Hepatocyte (in vitro differentiated cells): ENCODE data around the gene PPM1L. TPM values are rescaled to one million over a fixed set of nuclear protein-coding genes. Genes with fewer than 3 reads are reported as not detected.

Experiments
- DNase-seq: peaks from one replicate; pipeline ENCODE4 v3.0.0-alpha.2; 2016; ENCODE audit warnings: low spot score
- H2AFZ ChIP-seq: fragments of 200-600 bp; sonication (generic); 2 replicates; pipeline ENCODE4 v1.6.0; 2016; ENCODE audit warnings: antibody characterized with exemption, mild to moderate bottlenecking
- H3K27ac ChIP-seq: fragments of 200-600 bp; sonication (generic); 2 replicates; pipeline ENCODE4 v1.5.1; 2016; ENCODE audit warnings: mild to moderate bottlenecking
- H3K27me3 ChIP-seq: fragments of 200-600 bp; sonication (generic); 2 replicates; pipeline ENCODE4 v1.6.1; 2016
- H3K36me3 ChIP-seq: fragments of 200-600 bp; sonication (generic); replicated peaks from 2 replicates; pipeline ENCODE4 v1.5.1; 2016; ENCODE audit warnings: low read depth; ENCODE audit not compliant: insufficient read depth
- H3K4me1 ChIP-seq: fragments of 200-600 bp; sonication (generic); 2 replicates; pipeline ENCODE4 v1.5.1; 2016; ENCODE audit warnings: mild to moderate bottlenecking, moderate library complexity; ENCODE audit not compliant: insufficient read depth
- H3K4me2 ChIP-seq: fragments of 200-600 bp; sonication (generic); 2 replicates; pipeline ENCODE4 v1.6.0; 2016
- H3K4me3 ChIP-seq: fragments of 200-600 bp; sonication (generic); 2 replicates; pipeline ENCODE4 v1.5.1; 2016; ENCODE audit warnings: mild to moderate bottlenecking
- H3K79me2 ChIP-seq: fragments of 200-600 bp; sonication (generic); 2 replicates; pipeline ENCODE4 v1.6.0; 2017; ENCODE audit warnings: mild to moderate bottlenecking
- H3K9me2 ChIP-seq: fragments of 200-600 bp; sonication (generic); replicated peaks from 2 replicates; pipeline ENCODE4 v1.6.0; 2017; ENCODE audit warnings: mild to moderate bottlenecking; ENCODE audit not compliant: insufficient read depth
- H3K9me3 ChIP-seq: fragments of 200-600 bp; sonication (generic); 2 replicates; pipeline ENCODE4 v1.5.1; 2016; ENCODE audit warnings: low read depth, mild to moderate bottlenecking
- H4K20me1 ChIP-seq: fragments of 200-600 bp; sonication (generic); 2 replicates; pipeline ENCODE4 v1.6.0; 2016; ENCODE audit warnings: mild to moderate bottlenecking; ENCODE audit not compliant: insufficient read depth, poor library complexity, severe bottlenecking
- CTCF ChIP-seq: fragments of 200-600 bp; sonication (generic); IDR thresholded peaks from 2 replicates; pipeline ENCODE4 v1.5.1; 2016; ENCODE audit warnings: antibody characterized with exemption, mild to moderate bottlenecking; ENCODE audit not compliant: poor library complexity
- EZH2 ChIP-seq: fragments of 200-600 bp; sonication (generic); IDR thresholded peaks from 2 replicates; pipeline ENCODE4 v1.6.1; 2016; ENCODE audit warnings: antibody characterized with exemption, mild to moderate bottlenecking, borderline replicate concordance
- EZH2phosphoT487 ChIP-seq: fragments of 200-600 bp; sonication (generic); IDR thresholded peaks from one replicate; pipeline ENCODE4 v1.6.1; 2018; ENCODE audit warnings: antibody characterized with exemption, mild to moderate bottlenecking, low read depth, moderate library complexity; ENCODE audit not compliant: unreplicated experiment, severe bottlenecking
- WGBS: methylation state at CpG from one replicate; pipeline ENCODE4 v1.1.6; 2016; ENCODE audit warnings: low lambda C conversion rate; ENCODE audit errors: missing lambda C conversion rate; 5-methylcytosine and 5-hydroxymethylcytosine counted together
- polyA plus RNA-seq: library from polyadenylated mRNA; unstranded; fragments of >200 nt; fragmentation: Nextera tagmentation; extraction: Ambion mirVana; gene quantifications from 2 replicates; pipeline ENCODE4 v1.2.1, GENCODE V29; 2016
- total RNA-seq: library from RNA; depleted of rRNA; stranded (reverse); fragments of >200 nt; gene quantifications from 2 replicates; pipeline ENCODE4 v1.2.3, GENCODE V29; 2014

The PPM1L gene
- total and polyA plus RNA-seq, 2 experiments from 2014 or later = 5.1 to 13.1 TPM

- WGBS = 92% methylated on average over 3 of the region's 3 CpGs
- peaks cover 4% of the 10 kb centered on the region for H3K4me1 ChIP-seq
These were observed 18.1 kb downstream of the PPM1L start for GRCh38 chr3:160774172-160774571.

GRCh38 chr3:160778480-160778879 lies 22.4 kb downstream of the PPM1L start:
- H3K9me2 ChIP-seq = no peaks in the 10 kb centered on the region
- no peak overlapping the region for H3K4me2 ChIP-seq
- H3K79me2 ChIP-seq = peaks cover 6% of the 10 kb centered on the region
- peaks cover 4% of the 10 kb centered on the region for H3K4me1 ChIP-seq
- WGBS = 55% methylated on average over 1 of the region's 1 CpG
- H3K4me3 ChIP-seq = no peak overlapping the region
- H3K27me3 ChIP-seq = no peaks in the 10 kb centered on the region
- TF ChIP-seq CTCF = no peak
- no peak for TF ChIP-seq EZH2
- TF ChIP-seq EZH2phosphoT487 = no peak
- H4K20me1 ChIP-seq = no peaks in the 10 kb centered on the region
- no peaks in the 10 kb centered on the region for H3K36me3 ChIP-seq
- no peaks in the 10 kb centered on the region for H3K9me3 ChIP-seq
- H3K27ac ChIP-seq = no peak overlapping the region
- no peak for DNase-seq
- H2AFZ ChIP-seq = no peak overlapping the region

More at GRCh38 chr3:160774172-160774571, 18.1 kb downstream of the PPM1L start:
- DNase-seq = no peak
- Histone ChIP-seq H3K4me3 (no peak overlapping the region), H3K9me2 (no peaks in the 10 kb centered on the region), H3K9me3 (no peaks in the 10 kb centered on the region), H4K20me1 (no peaks in the 10 kb centered on the region), H3K79me2 (peaks cover 8% of the 10 kb centered on the region), H3K36me3 (no peaks in the 10 kb centered on the region), H2AFZ (no peak overlapping the region), H3K4me2 (no peak overlapping the region), H3K27me3 (no peaks in the 10 kb centered on the region), H3K27ac (no peak overlapping the region)
- no peak for TF ChIP-seq EZH2phosphoT487
- TF ChIP-seq CTCF = no peak
- TF ChIP-seq EZH2 = no peak

- 55% methylated on average over 1 of the region's 1 CpG for WGBS
- Histone ChIP-seq H3K27ac (no peak overlapping the region), H3K79me2 (peaks cover 6% of the 10 kb centered on the region), H3K9me3 (no peaks in the 10 kb centered on the region), H3K36me3 (no peaks in the 10 kb centered on the region), H3K9me2 (no peaks in the 10 kb centered on the region), H3K4me1 (peaks cover 4% of the 10 kb centered on the region), H3K4me3 (no peak overlapping the region), H3K27me3 (no peaks in the 10 kb centered on the region), H2AFZ (no peak overlapping the region), H3K4me2 (no peak overlapping the region), H4K20me1 (no peaks in the 10 kb centered on the region)
- no peak for TF ChIP-seq CTCF
- no peak for TF ChIP-seq EZH2
- TF ChIP-seq EZH2phosphoT487 = no peak
- DNase-seq = no peak
These were observed 23.0 kb downstream of the PPM1L start for GRCh38 chr3:160779040-160779439.

GRCh38 chr3:160780245-160780644 lies 24.2 kb downstream of the PPM1L start:
- Histone ChIP-seq H3K27ac (no peak overlapping the region), H3K27me3 (no peaks in the 10 kb centered on the region), H3K36me3 (no peaks in the 10 kb centered on the region), H3K4me1 (peaks cover 4% of the 10 kb centered on the region), H2AFZ (no peak overlapping the region), H3K79me2 (peaks cover 6% of the 10 kb centered on the region), H3K9me2 (no peaks in the 10 kb centered on the region), H3K4me3 (no peak overlapping the region), H3K4me2 (no peak overlapping the region), H4K20me1 (no peaks in the 10 kb centered on the region), H3K9me3 (no peaks in the 10 kb centered on the region)
- TF ChIP-seq EZH2phosphoT487 (no peak), CTCF (no peak), EZH2 (no peak)
- DNase-seq = no peak
